Activated naive CD4-positive, alpha-beta T cell treated with anti-CD3 and anti-CD28 coated beads, Interleukin-2, amount 10 ng/mL, durations not matched to agents 7 days and 5 days (primary cell): ENCODE measurements around the gene TPK1.
"Not testable (repeated sequence)": the region's sequence is repeated elsewhere in the genome, so short reads cannot be mapped to it uniquely, and the experiment has no call there.

Source experiments
- CTCF ChIA-PET: fragments of 350-600 bp; sonication (Branson Sonifier 250); formaldehyde crosslinking; loops from one replicate; lab custom pipeline; 2021; ENCODE audit warnings: antibody characterized with exemption; lab: Charles Lee
- DNase-seq: peaks from one replicate; pipeline ENCODE4 v3.0.0-alpha.2; 2020
- H3K27ac Mint-ChIP-seq: one replicate; pipeline ENCODE4 v1.8.0; 2021; ENCODE audit warnings: mild to moderate bottlenecking, moderate library complexity, mixed read lengths
- H3K27me3 Mint-ChIP-seq: one replicate; pipeline ENCODE4 v1.8.0; 2021; ENCODE audit warnings: mild to moderate bottlenecking, mixed read lengths
- H3K36me3 Mint-ChIP-seq: one replicate; pipeline ENCODE4 v1.8.0; 2021; ENCODE audit warnings: mixed read lengths
- H3K4me1 Mint-ChIP-seq: one replicate; pipeline ENCODE4 v1.8.0; 2021; ENCODE audit warnings: mixed read lengths
- H3K4me3 Mint-ChIP-seq: one replicate; pipeline ENCODE4 v1.8.0; 2021; ENCODE audit warnings: mild to moderate bottlenecking, moderate library complexity, mixed read lengths
- H3K9me3 Mint-ChIP-seq: one replicate; pipeline ENCODE4 v1.8.0; 2021; ENCODE audit warnings: mixed read lengths

Gene TPK1

GRCh38 chr7:144452064-144452463 is 383.8 kb downstream of the TPK1 start:
- Mint-ChIP-seq H3K27me3 (no peaks in the 10 kb centered on the region), H3K36me3 (peaks cover 2% of the 10 kb centered on the region), H3K4me3 (no peak overlapping the region), H3K9me3 (peaks cover 19% of the 10 kb centered on the region), H3K27ac (no peak overlapping the region), H3K4me1 (no peaks in the 10 kb centered on the region)
- CTCF ChIA-PET: no interaction called here
- DNase-seq: no peak

GRCh38 chr7:144445590-144445989 is 390.3 kb downstream of the TPK1 start:
- Mint-ChIP-seq H3K36me3 (no peaks in the 10 kb centered on the region), H3K9me3 (no peaks in the 10 kb centered on the region), H3K4me3 (no peak overlapping the region), H3K27ac (no peak overlapping the region), H3K27me3 (no peaks in the 10 kb centered on the region), H3K4me1 (no peaks in the 10 kb centered on the region)
- CTCF ChIA-PET: interaction anchor here (1.0 kb wide), 1 partner anchor 9 kb away, joined by 3 read pairs; no protein-coding TSS in a partner anchor
- DNase-seq: no peak

- no peaks in the 10 kb centered on the region for H3K36me3 Mint-ChIP-seq
Measured at GRCh38 chr7:144439717-144440205, 396.1 kb downstream of the TPK1 start.

GRCh38 chr7:144438759-144439158 is 397.1 kb downstream of the TPK1 start:
- CTCF ChIA-PET: no interaction called here
- Mint-ChIP-seq H3K4me3 (no peak overlapping the region), H3K27me3 (peaks cover 4% of the 10 kb centered on the region), H3K27ac (no peak overlapping the region), H3K4me1 (no peaks in the 10 kb centered on the region), H3K36me3 (no peaks in the 10 kb centered on the region), H3K9me3 (no peaks in the 10 kb centered on the region)
- no peak for DNase-seq

More at GRCh38 chr7:144439717-144440205, 396.1 kb downstream of the TPK1 start:
- Mint-ChIP-seq H3K9me3 (no peaks in the 10 kb centered on the region), H3K27me3 (peaks cover 4% of the 10 kb centered on the region), H3K27ac (no peak overlapping the region), H3K4me3 (no peak overlapping the region), H3K4me1 (no peaks in the 10 kb centered on the region)
- DNase-seq: no peak
- CTCF ChIA-PET: interaction anchor here (0.9 kb wide), 1 partner anchor 14 kb away, joined by 3 read pairs; no protein-coding TSS in a partner anchor

DNA sequence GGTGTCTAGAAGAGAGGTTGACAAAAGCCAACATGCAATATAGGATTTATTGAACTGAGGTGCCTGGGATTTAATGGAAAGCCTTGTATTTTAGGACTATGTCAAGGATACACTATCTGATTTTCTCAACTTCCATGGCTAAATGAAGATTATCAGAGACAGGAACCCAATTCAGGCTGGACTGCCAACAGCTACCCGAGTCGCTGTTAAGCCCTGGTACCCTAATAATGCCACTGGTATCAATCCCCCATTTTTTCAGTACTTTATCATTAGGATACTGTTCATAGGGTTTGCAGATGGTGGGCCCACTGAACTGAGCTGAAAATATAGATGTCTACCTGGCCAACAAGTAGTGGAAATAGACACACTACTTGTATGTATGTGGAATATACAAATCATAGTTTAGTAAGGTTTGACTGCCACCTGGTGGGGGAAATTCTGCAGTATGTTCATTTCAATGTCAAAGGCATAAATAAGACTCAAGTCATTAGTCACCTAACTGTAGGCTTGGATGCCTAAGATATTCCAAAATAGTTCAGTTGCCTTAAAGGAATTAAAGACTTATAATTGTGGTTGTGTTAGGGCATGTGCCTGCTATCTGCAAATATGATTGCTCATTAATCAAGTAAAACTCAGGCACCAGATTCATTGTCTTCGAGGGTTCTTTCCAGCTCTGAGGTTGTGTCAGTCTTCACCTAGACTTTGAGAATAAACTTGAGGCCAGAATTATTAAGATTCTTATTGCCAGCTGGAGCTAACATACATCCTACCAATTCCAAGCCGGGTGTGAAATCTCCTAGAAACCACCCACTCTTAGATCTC is 398.3 kb downstream of the TPK1 start:
- no peaks in the 10 kb centered on the region for H3K4me1 Mint-ChIP-seq
- no peaks in the 10 kb centered on the region for H3K36me3 Mint-ChIP-seq
- H3K27ac Mint-ChIP-seq: no peak overlapping the region
- no peaks in the 10 kb centered on the region for H3K9me3 Mint-ChIP-seq
- H3K27me3 Mint-ChIP-seq: peaks cover 4% of the 10 kb centered on the region
- no peak overlapping the region for H3K4me3 Mint-ChIP-seq
- CTCF ChIA-PET: interaction anchor here (0.7 to 1.6 kb wide), 5 partner anchors 8 to 52 kb away, joined by 3 to 6 read pairs (median 3); no protein-coding TSS in a partner anchor
- DNase-seq: peak; percentile 73

GRCh38 chr7:144436500-144436899 is 399.4 kb downstream of the TPK1 start:
- H3K36me3 Mint-ChIP-seq: no peaks in the 10 kb centered on the region
- no peak overlapping the region for H3K27ac Mint-ChIP-seq
- no peak for DNase-seq
- CTCF ChIA-PET: interaction anchor here (0.7 kb wide), 1 partner anchor 9 kb away, joined by 3 read pairs; no protein-coding TSS in a partner anchor
- H3K4me3 Mint-ChIP-seq: no peak overlapping the region
- no peaks in the 10 kb centered on the region for H3K4me1 Mint-ChIP-seq
- H3K9me3 Mint-ChIP-seq: no peaks in the 10 kb centered on the region
- H3K27me3 Mint-ChIP-seq: peaks cover 4% of the 10 kb centered on the region

- H3K9me3 Mint-ChIP-seq: peaks cover 19% of the 10 kb centered on the region
Measured at GRCh38 chr7:144428431-144428830, 407.4 kb downstream of the TPK1 start.

GRCh38 chr7:144427539-144427938 is 408.3 kb downstream of the TPK1 start:
- H3K27me3 Mint-ChIP-seq, CTCF ChIA-PET, H3K4me3 Mint-ChIP-seq, H3K36me3 Mint-ChIP-seq, DNase-seq, H3K27ac Mint-ChIP-seq, H3K4me1 Mint-ChIP-seq: not testable (repeated sequence)
- peaks cover 19% of the 10 kb centered on the region for H3K9me3 Mint-ChIP-seq

More at GRCh38 chr7:144428431-144428830, 407.4 kb downstream of the TPK1 start:
- CTCF ChIA-PET: interaction anchor here (1.0 kb wide), 1 partner anchor 9 kb away, joined by 3 read pairs; no protein-coding TSS in a partner anchor
- Mint-ChIP-seq H3K4me1 (no peaks in the 10 kb centered on the region), H3K27ac (no peak overlapping the region), H3K4me3 (no peak overlapping the region), H3K36me3 (no peaks in the 10 kb centered on the region), H3K27me3 (no peaks in the 10 kb centered on the region)
- DNase-seq: no peak

- DNase-seq, H3K4me3 Mint-ChIP-seq, H3K27ac Mint-ChIP-seq, H3K27me3 Mint-ChIP-seq, CTCF ChIA-PET, H3K4me1 Mint-ChIP-seq, H3K36me3 Mint-ChIP-seq, H3K9me3 Mint-ChIP-seq: not testable (repeated sequence)
Measured at GRCh38 chr7:144418931-144419330, 416.9 kb downstream of the TPK1 start.

- DNase-seq: no peak
- Mint-ChIP-seq H3K36me3 (no peaks in the 10 kb centered on the region), H3K27ac (no peak overlapping the region), H3K4me3 (no peak overlapping the region), H3K27me3 (peaks cover 3% of the 10 kb centered on the region), H3K4me1 (no peaks in the 10 kb centered on the region), H3K9me3 (no peaks in the 10 kb centered on the region)
- CTCF ChIA-PET: no interaction called here
Measured at GRCh38 chr7:144416341-144416740, 419.5 kb downstream of the TPK1 start.

GRCh38 chr7:144415858-144416257 is 420.0 kb downstream of the TPK1 start:
- Mint-ChIP-seq H3K9me3 (no peaks in the 10 kb centered on the region), H3K4me1 (no peaks in the 10 kb centered on the region), H3K4me3 (no peak overlapping the region), H3K27ac (no peak overlapping the region), H3K27me3 (peaks cover 4% of the 10 kb centered on the region), H3K36me3 (no peaks in the 10 kb centered on the region)
- no peak for DNase-seq
- CTCF ChIA-PET: no interaction called here

DNA sequence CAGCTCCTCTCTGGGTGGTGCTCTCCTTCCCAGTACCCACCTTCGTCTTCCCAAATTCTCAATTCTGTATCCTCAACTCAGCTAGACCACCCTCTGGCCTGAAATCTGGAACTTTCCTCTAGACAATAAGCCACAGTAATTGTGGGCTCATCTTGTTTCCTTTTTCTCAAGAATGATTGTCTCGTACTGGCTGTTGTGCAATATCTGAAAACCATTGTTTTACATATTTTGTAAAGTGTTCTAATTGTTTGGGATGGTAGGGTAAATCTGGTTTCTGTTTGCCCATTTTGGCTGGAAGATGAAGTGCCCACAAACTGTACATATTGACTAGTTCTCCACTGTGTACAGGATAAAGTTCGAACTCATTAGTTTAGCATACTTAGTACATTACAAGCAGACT is 421.0 kb downstream of the TPK1 start:
- no peak for DNase-seq
- no peaks in the 10 kb centered on the region for H3K9me3 Mint-ChIP-seq
- no peaks in the 10 kb centered on the region for H3K36me3 Mint-ChIP-seq
- CTCF ChIA-PET: no interaction called here
- H3K4me1 Mint-ChIP-seq: no peaks in the 10 kb centered on the region
- H3K27me3 Mint-ChIP-seq: peaks cover 10% of the 10 kb centered on the region
- H3K4me3 Mint-ChIP-seq: no peak overlapping the region
- H3K27ac Mint-ChIP-seq: no peak overlapping the region

DNA sequence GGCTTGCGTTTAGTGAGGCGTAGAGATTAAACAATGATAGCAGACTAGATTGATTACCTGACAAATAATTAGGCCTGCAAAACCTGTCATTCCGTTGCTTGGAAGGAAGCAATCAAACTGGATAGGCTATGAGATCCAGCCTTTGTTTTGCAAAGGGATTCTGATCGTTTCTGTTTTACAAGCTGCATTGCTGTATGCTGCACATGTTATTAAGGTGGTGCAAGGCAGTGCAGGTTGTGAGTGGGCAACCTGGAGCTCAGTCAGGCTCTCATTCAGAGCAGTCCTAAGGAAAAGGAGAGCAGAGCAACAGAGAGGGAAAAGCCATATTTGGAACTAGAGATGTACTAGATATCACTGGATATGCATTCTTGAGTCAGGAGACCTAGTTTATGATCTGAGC is 425.4 kb downstream of the TPK1 start:
- Mint-ChIP-seq H3K27ac (no peak overlapping the region), H3K4me1 (no peaks in the 10 kb centered on the region), H3K36me3 (no peaks in the 10 kb centered on the region), H3K27me3 (peaks cover 18% of the 10 kb centered on the region), H3K4me3 (no peak overlapping the region), H3K9me3 (no peaks in the 10 kb centered on the region)
- CTCF ChIA-PET: interaction anchor here (1.4 kb wide), 1 partner anchor 18 kb away, joined by 3 read pairs; no protein-coding TSS in a partner anchor
- DNase-seq: no peak

DNA sequence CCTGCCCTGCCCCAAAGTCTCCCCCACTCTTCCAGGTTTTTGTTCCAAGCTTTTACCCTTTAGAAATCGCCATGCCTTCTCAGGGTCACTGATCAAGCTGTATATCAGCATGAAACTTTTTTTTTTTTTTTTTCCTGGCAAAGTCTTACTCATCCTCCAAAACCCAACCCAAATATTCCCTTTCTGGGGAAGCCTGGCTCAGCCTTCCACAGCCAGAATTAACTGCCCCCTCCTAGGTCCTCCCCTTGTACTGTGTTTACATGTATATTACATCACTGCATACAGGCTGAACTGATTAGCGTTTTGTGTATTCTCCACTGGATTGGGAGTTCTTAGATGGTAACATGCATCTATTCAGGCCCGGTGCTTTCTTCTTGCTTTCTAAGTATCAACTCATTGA is 427.7 kb downstream of the TPK1 start:
- CTCF ChIA-PET: no interaction called here
- peaks cover 15% of the 10 kb centered on the region for H3K27me3 Mint-ChIP-seq
- DNase-seq: no peak
- H3K36me3 Mint-ChIP-seq: no peaks in the 10 kb centered on the region
- H3K27ac Mint-ChIP-seq: no peak overlapping the region
- H3K4me1 Mint-ChIP-seq: no peaks in the 10 kb centered on the region
- H3K9me3 Mint-ChIP-seq: no peaks in the 10 kb centered on the region
- H3K4me3 Mint-ChIP-seq: no peak overlapping the region
